H1 (cell line): Measurements from ENCODE around the gene KNDC1. TPM values are rescaled to one million over a fixed set of nuclear protein-coding genes. Genes with fewer than 3 reads are reported as not detected.

Source experiments
- CTCF ChIA-PET: fragments of 300-600 bp; sonication (Branson Sonifier 250); formaldehyde crosslinking; loops from one replicate; lab custom pipeline; 2021; ENCODE audit not compliant: partially characterized antibody; lab: Charles Lee
- POLR2A ChIA-PET: fragments of 300-600 bp; sonication (Branson Sonifier 250); formaldehyde crosslinking; loops from one replicate; lab custom pipeline; 2021; ENCODE audit warnings: inconsistent platforms; ENCODE audit not compliant: partially characterized antibody; lab: Charles Lee
- DNase-seq, 2 experiments: peaks; one replicate each; pipeline versions ENCODE4 v3.0.0 to v3.0.0-alpha.2; 2010 to 2022; ENCODE audit warnings: low spot score in 2 of 2, low read depth in 1 of 2, mixed read lengths in 1 of 2
- FAIRE-seq: peaks from 2 replicates; lab custom pipeline; 2011; peaks lifted over from hg19 to GRCh38; lab: Jason Lieb, UNC
- H2AFZ ChIP-seq: 2 replicates; pipeline ENCODE4 v1.8.1; 2012; ENCODE audit warnings: low read length, inconsistent platforms
- H2AK5ac ChIP-seq: 2 replicates; pipeline ENCODE4 v1.6.1; 2013; ENCODE audit warnings: low read depth, low read length
- H2BK120ac ChIP-seq: replicated peaks from 2 replicates; pipeline ENCODE3; 2013; ENCODE audit warnings: low read depth, low read length, inconsistent platforms
- H2BK12ac ChIP-seq: 2 replicates; pipeline ENCODE4 v1.6.1; 2013; ENCODE audit warnings: low read depth, low read length
- H2BK15ac ChIP-seq: 2 replicates; pipeline ENCODE4 v1.6.1; 2013; ENCODE audit warnings: low read length
- H2BK20ac ChIP-seq: 2 replicates; pipeline ENCODE4 v1.6.1; 2013; ENCODE audit warnings: low read length
- H2BK5ac ChIP-seq: 2 replicates; pipeline ENCODE4 v1.6.1; 2013; ENCODE audit warnings: low read depth, low read length
- H3K14ac ChIP-seq: 2 replicates; pipeline ENCODE4 v1.6.1; 2013; ENCODE audit warnings: inconsistent platforms; ENCODE audit not compliant: insufficient read length
- H3K18ac ChIP-seq: 2 replicates; pipeline ENCODE4 v1.6.1; 2013; ENCODE audit warnings: low read length; ENCODE audit errors: extremely low read depth
- H3K23ac ChIP-seq: 2 replicates; pipeline ENCODE4 v1.6.1; 2013; ENCODE audit warnings: inconsistent platforms; ENCODE audit not compliant: insufficient read length
- H3K23me2 ChIP-seq: 2 replicates; pipeline ENCODE4 v1.6.1; 2013; ENCODE audit warnings: low read depth, low read length
- H3K27ac ChIP-seq: 2 replicates; pipeline ENCODE4 v1.6.1; 2011; ENCODE audit warnings: low read depth, low read length, inconsistent platforms
- H3K27me3 ChIP-seq, 4 experiments: replicated peaks in 1 of 4; 1 replicate in 1 of 4; 2 replicates in 3 of 4; pipeline versions ENCODE4 v1.6.1 to v1.8.1; 2011 to 2013; ENCODE audit warnings: low read length in 3 of 4, mild to moderate bottlenecking in 3 of 4, inconsistent platforms in 2 of 4, mixed read lengths in 2 of 4, moderate library complexity in 1 of 4; ENCODE audit not compliant: control insufficient read depth in 3 of 4, insufficient read depth in 3 of 4; ENCODE audit errors: extremely low read depth in 1 of 4
- H3K36me3 ChIP-seq, 4 experiments: 2 replicates each; pipeline versions ENCODE4 v1.6.1 to v1.8.1; 2011 to 2013; ENCODE audit warnings: mild to moderate bottlenecking in 4 of 4, low read length in 3 of 4, moderate library complexity in 2 of 4, control low read depth in 1 of 4, inconsistent platforms in 1 of 4; ENCODE audit not compliant: insufficient read depth in 4 of 4, control insufficient read depth in 2 of 4
- H3K4ac ChIP-seq: replicated peaks from 2 replicates; pipeline ENCODE3; 2013; ENCODE audit warnings: low read length, low read depth, mixed read lengths, inconsistent platforms; ENCODE audit not compliant: insufficient read length
- H3K4me1 ChIP-seq, 4 experiments: replicated peaks in 1 of 4; 1 replicate in 1 of 4; 2 replicates in 3 of 4; pipeline versions ENCODE4 v1.6.1 to v1.8.1; 2011 to 2013; ENCODE audit warnings: low read length in 3 of 4, inconsistent platforms in 2 of 4, mixed read lengths in 1 of 4; ENCODE audit not compliant: insufficient read depth in 4 of 4, control insufficient read depth in 3 of 4
- H3K4me2 ChIP-seq, 2 experiments: 2 replicates each; pipeline versions ENCODE4 v1.6.1 to v1.8.1; 2011 to 2013; ENCODE audit warnings: low read depth in 2 of 2, low read length in 2 of 2, control low read depth in 1 of 2, inconsistent platforms in 1 of 2, mild to moderate bottlenecking in 1 of 2; ENCODE audit not compliant: insufficient read depth in 1 of 2
- H3K4me3 ChIP-seq, 4 experiments: fragments of 200-600, 300-600 bp in 1 of 4; sonication (generic), shearing (Covaris generic), sonication (Bioruptor Twin) in 1 of 4; 2 replicates each; pipeline versions ENCODE4 v1.5.1 to v1.8.1; 2011 to 2016; ENCODE audit warnings: low read length in 4 of 4, low read depth in 3 of 4, control low read depth in 2 of 4, inconsistent platforms in 2 of 4, mild to moderate bottlenecking in 2 of 4, mixed read lengths in 1 of 4, moderate library complexity in 1 of 4; ENCODE audit not compliant: insufficient read depth in 2 of 4; ENCODE audit errors: extremely low read depth in 1 of 4
- H3K56ac ChIP-seq: replicated peaks from 2 replicates; pipeline ENCODE3; 2013; ENCODE audit warnings: low read depth, mild to moderate bottlenecking, mixed read lengths, low read length, inconsistent platforms; ENCODE audit not compliant: insufficient read length
- H3K79me1 ChIP-seq: 2 replicates; pipeline ENCODE4 v1.6.1; 2013; ENCODE audit warnings: low read depth, low read length, control low read depth
- H3K79me2 ChIP-seq, 2 experiments: 2 replicates each; pipeline versions ENCODE4 v1.6.1 to v1.8.1; 2012 to 2013; ENCODE audit warnings: low read length in 2 of 2, mild to moderate bottlenecking in 2 of 2, inconsistent platforms in 1 of 2; ENCODE audit not compliant: insufficient read depth in 2 of 2, control insufficient read depth in 1 of 2
- H3K9ac ChIP-seq, 4 experiments: replicated peaks in 1 of 4; 1 replicate in 1 of 4; 2 replicates in 3 of 4; pipeline versions ENCODE4 v1.6.1 to v1.8.1; 2011 to 2013; ENCODE audit warnings: low read depth in 3 of 4, low read length in 3 of 4, control low read depth in 2 of 4, mild to moderate bottlenecking in 2 of 4, moderate library complexity in 2 of 4, inconsistent platforms in 1 of 4; ENCODE audit errors: extremely low read depth in 1 of 4
- H3K9me3 ChIP-seq, 2 experiments: 2 replicates each; pipeline versions ENCODE4 v1.6.1 to v1.8.1; 2012 to 2013; ENCODE audit warnings: mild to moderate bottlenecking in 2 of 2, moderate library complexity in 2 of 2, control low read depth in 1 of 2, inconsistent platforms in 1 of 2, low read depth in 1 of 2, low read length in 1 of 2, mixed read lengths in 1 of 2; ENCODE audit not compliant: insufficient read depth in 2 of 2
- H4K20me1 ChIP-seq, 2 experiments: replicated peaks in 1 of 2; 2 replicates each; pipeline versions ENCODE3 to v1.8.1; 2011 to 2013; ENCODE audit warnings: inconsistent platforms in 2 of 2, low read length in 2 of 2, mild to moderate bottlenecking in 1 of 2; ENCODE audit not compliant: insufficient read depth in 2 of 2, control insufficient read depth in 1 of 2
- H4K5ac ChIP-seq: 2 replicates; pipeline ENCODE4 v1.6.1; 2013; ENCODE audit warnings: low read length, low read depth, mixed read lengths, inconsistent platforms; ENCODE audit not compliant: insufficient read length
- H4K8ac ChIP-seq: 2 replicates; pipeline ENCODE4 v1.8.0; 2013; ENCODE audit warnings: mild to moderate bottlenecking, moderate library complexity, low read length, inconsistent platforms; ENCODE audit not compliant: insufficient read depth; ENCODE audit errors: extremely low read depth
- H4K91ac ChIP-seq: replicated peaks from 2 replicates; pipeline ENCODE3; 2013; ENCODE audit warnings: low read length, mixed read lengths, inconsistent platforms; ENCODE audit not compliant: insufficient read length
- ATF3 ChIP-seq: IDR thresholded peaks from 2 replicates; pipeline ENCODE4 v1.6.1; 2011; ENCODE audit warnings: low read depth, mild to moderate bottlenecking, low read length; ENCODE audit not compliant: insufficient read depth
- BCL11A ChIP-seq, 2 experiments: IDR thresholded peaks; one replicate each; pipeline ENCODE4 v1.6.1; 2011; ENCODE audit warnings: low read depth in 2 of 2, low read length in 2 of 2, mild to moderate bottlenecking in 2 of 2
- CBX5 ChIP-seq: fragments of 300-800, 300-1000 bp; sonication (generic); IDR thresholded peaks from 2 replicates; pipeline ENCODE4 v1.7.1; 2016; ENCODE audit warnings: antibody characterized with exemption, low read length, low read depth
- CBX8 ChIP-seq: fragments of 300-800, 300-1000 bp; sonication (generic); IDR thresholded peaks from 2 replicates; pipeline ENCODE4 v1.7.1; 2016; ENCODE audit warnings: low read depth, low read length, borderline replicate concordance
- JUN ChIP-seq: IDR thresholded peaks from 2 replicates; pipeline ENCODE4 v1.6.1; 2011; ENCODE audit warnings: low read depth, mild to moderate bottlenecking, improper control_type of control experiment, low read length
- PHF8 ChIP-seq: fragments of 200-600 bp; sonication (generic); conservative IDR thresholded peaks from 2 replicates; pipeline ENCODE4 v1.7.1; 2012; ENCODE audit warnings: low read depth, mild to moderate bottlenecking, inconsistent platforms, low read length, moderate library complexity
- POLR2A ChIP-seq, 2 experiments: IDR thresholded peaks; 1 replicate in 1 of 2; 2 replicates in 1 of 2; pipeline ENCODE4 v1.6.1; 2011; ENCODE audit warnings: low read depth in 2 of 2, low read length in 2 of 2, mild to moderate bottlenecking in 2 of 2; ENCODE audit errors: control extremely low read depth in 1 of 2
- RBBP5 ChIP-seq: IDR thresholded peaks from 2 replicates; pipeline ENCODE4 v1.7.1; 2012; ENCODE audit warnings: low read depth, mild to moderate bottlenecking, inconsistent platforms, low read length, moderate library complexity, borderline replicate concordance
- RFX5 ChIP-seq: IDR thresholded peaks from 2 replicates; pipeline ENCODE4 v1.6.1; 2011; ENCODE audit warnings: low read depth, low read length, improper control_type of control experiment, borderline replicate concordance
- SP1 ChIP-seq: IDR thresholded peaks from 2 replicates; pipeline ENCODE4 v1.6.1; 2011; ENCODE audit warnings: low read depth, low read length
- TAF1 ChIP-seq: IDR thresholded peaks from 2 replicates; pipeline ENCODE4 v1.6.1; 2011; ENCODE audit warnings: mild to moderate bottlenecking, low read depth, low read length
- YY1 ChIP-seq: IDR thresholded peaks from 2 replicates; pipeline ENCODE4 v1.6.1; 2011; ENCODE audit warnings: low read depth, mild to moderate bottlenecking, low read length
- WGBS, 2 experiments: shearing (Covaris generic) in 1 of 2; methylation state at CpG; one replicate each; pipeline versions ENCODE4 v1.1.6 to v1.1.7; 2013 to 2015; ENCODE audit warnings: low lambda C conversion rate in 2 of 2, mixed read lengths in 2 of 2, inconsistent platforms in 1 of 2, low coverage in 1 of 2, missing lambda C conversion rate in 1 of 2; ENCODE audit not compliant: insufficient replicate concordance in 2 of 2, insufficient coverage in 1 of 2, insufficient read length in 1 of 2; ENCODE audit errors: extremely low coverage in 1 of 2, missing lambda C conversion rate in 1 of 2; 5-methylcytosine and 5-hydroxymethylcytosine counted together
- polyA plus RNA-seq, 7 experiments: library from polyadenylated mRNA; depleted of rRNA in 3 of 7; stranded (reverse) in 5 of 7; unstranded in 2 of 7; fragments of >200 nt in 5 of 7; fragments of 200-250 nt in 2 of 7; gene quantifications; 1 replicate in 5 of 7; 2 replicates in 1 of 7; 4 replicates in 1 of 7; pipeline versions ENCODE4 v1.2.1 to v1.2.3, GENCODE V29; 2011 to 2013; ENCODE audit warnings: missing spikeins in 2 of 7, mixed read lengths in 2 of 7
- total RNA-seq: library from RNA; stranded (reverse); fragmentation: NEBNext Ultra II Directional; extraction: Animal tissue kit (Norgen Biotek cat#: 25700); gene quantifications from 2 replicates; pipeline ENCODE4 v1.2.1, GENCODE V29; 2021

The KNDC1 gene
- total and polyA plus RNA-seq, 2 of the 8 experiments (the other 6 are each of a cell fraction or from before 2014, with no cell fraction given), result 7.5 to 16.7 TPM

GRCh38 chr10:133229265-133230043 lies 69.4 kb downstream of the KNDC1 start:
- 0 out of 2 replicates have a peak overlapping the region, but pooled peaks have one; percentile 10 for H2BK20ac ChIP-seq
- H2BK15ac ChIP-seq, result no peak overlapping the region
- peaks cover 0 to 31% (median 12%) of the 10 kb centered on the region in 4 experiments; a peak in 6 of 7 replicates for H3K4me1 ChIP-seq
- no peak overlapping the region for H3K56ac ChIP-seq
- no peak overlapping the region for H2BK120ac ChIP-seq
- peaks cover 10% of the 10 kb centered on the region; the same call in 1 of the 2 replicates for H3K23me2 ChIP-seq
- H3K9ac ChIP-seq, result no peak overlapping the region
- H3K4me2 ChIP-seq, result peak overlapping the region; percentile 59 to 91
- no peak overlapping the region for H3K14ac ChIP-seq
- H3K9me3 ChIP-seq, result peaks cover 0 to 8% of the 10 kb centered on the region in 2 experiments; a peak in 1 of 4 replicates
- H4K5ac ChIP-seq, result no peak overlapping the region
- FAIRE-seq (no peak), DNase-seq (no peak)
- 27% methylated on average over 42 of the region's 58 CpGs; no CpG with 5 or more reads in 1 of the 2 experiments for WGBS, 2 experiments
- H3K36me3 ChIP-seq, result peaks cover 0 to 7% (median 3%) of the 10 kb centered on the region in 4 experiments; a peak in 3 of 8 replicates
- H4K91ac ChIP-seq, result no peak overlapping the region
- CTCF ChIA-PET, result interaction anchor here (1.0 kb wide), 1 partner anchor 12 kb away, joined by 3 read pairs; no protein-coding TSS in a partner anchor
- H3K4ac ChIP-seq, result no peak overlapping the region
- H3K79me2 ChIP-seq, result no peaks in the 10 kb centered on the region
- no peaks in the 10 kb centered on the region for H4K20me1 ChIP-seq
- POLR2A ChIA-PET, result interaction anchor here (0.9 to 1.0 kb wide), 2 partner anchors 9 to 11 kb away, joined by 3 to 4 read pairs; no protein-coding TSS in a partner anchor
- peak overlapping the region; percentile 48; the same call in 1 of the 2 replicates for H3K18ac ChIP-seq
- H3K79me1 ChIP-seq, result no peaks in the 10 kb centered on the region; the same call in 1 of the 2 replicates
- peaks cover 17 to 31% (median 29%) of the 10 kb centered on the region in 4 experiments for H3K27me3 ChIP-seq
- no peak overlapping the region for H3K27ac ChIP-seq
- H2BK12ac ChIP-seq, result no peak overlapping the region; the same call in 1 of the 2 replicates
- no peak overlapping the region for H4K8ac ChIP-seq
- no peak overlapping the region for H2AFZ ChIP-seq
- H3K23ac ChIP-seq, result no peak overlapping the region
- no peak overlapping the region for H2BK5ac ChIP-seq
- peak overlapping the region; percentile 28 to 54 (median 44); a peak in 7 of 8 replicates for H3K4me3 ChIP-seq
- no peak overlapping the region for H2AK5ac ChIP-seq
- TF ChIP-seq YY1, result no peak
- no peak for TF ChIP-seq CBX5
- TF ChIP-seq PHF8, result no peak
- TF ChIP-seq JUN, result no peak
- no peak for TF ChIP-seq TAF1
- no peak for TF ChIP-seq BCL11A (IDR thresholded peaks at IDR 0.05; ENCODE audit: low read depth in 2 of 2, low read length in 2 of 2)
- no peak for TF ChIP-seq RBBP5
- TF ChIP-seq POLR2A (IDR thresholded peaks at IDR 0.05; ENCODE audit: control extremely low read depth in 1 of 2, low read depth in 2 of 2, low read length in 2 of 2), result no peak
- no peak for TF ChIP-seq RFX5
- TF ChIP-seq ATF3, result no peak
- no peak for TF ChIP-seq SP1
- TF ChIP-seq CBX8, result no peak
